CD4-positive, alpha-beta T cell (primary cell): Measurements from ENCODE around the gene IQCH. TPM values are rescaled to one million over a fixed set of nuclear protein-coding genes. Genes with fewer than 3 reads are reported as not detected.

Source experiments
- ATAC-seq: fragments of 200-7000 bp; cut with Tn5 transposase; one replicate; pipeline ENCODE4 v1.10.0; 2022; ENCODE audit warnings: mild to moderate bottlenecking; ENCODE audit not compliant: poor library complexity
- CTCF ChIA-PET: fragments of 350-600 bp; sonication (Branson Sonifier 250); formaldehyde crosslinking; loops from one replicate; lab custom pipeline; 2021; ENCODE audit warnings: antibody characterized with exemption, inconsistent platforms; lab: Charles Lee
- POLR2A ChIA-PET: fragments of 350-600 bp; sonication (Branson Sonifier 250); formaldehyde crosslinking; loops from one replicate; lab custom pipeline; 2021; ENCODE audit warnings: antibody characterized with exemption, inconsistent platforms; lab: Charles Lee
- DNase-seq, 14 experiments: peaks; one replicate each; pipeline ENCODE4 v3.0.0-alpha.2; 2013 to 2020; ENCODE audit warnings: mixed read lengths in 2 of 14
- H3K27ac ChIP-seq, 2 donors: one replicate each; pipeline versions ENCODE4 v1.5.1 to v1.7.0; 2013; ENCODE audit warnings: low read length in 2 of 2, low read depth in 1 of 2, mild to moderate bottlenecking in 1 of 2
- H3K27me3 ChIP-seq, 2 experiments: 1 replicate in 1 of 2; 2 replicates in 1 of 2; pipeline versions ENCODE4 v1.6.1 to v1.7.0; 2013; ENCODE audit warnings: low read length in 2 of 2, control low read depth in 1 of 2, mild to moderate bottlenecking in 1 of 2, moderate library complexity in 1 of 2; ENCODE audit not compliant: insufficient read depth in 2 of 2, control insufficient read depth in 1 of 2
- H3K36me3 ChIP-seq: one replicate; pipeline ENCODE4 v1.6.1; 2013; ENCODE audit warnings: low read length, control low read depth; ENCODE audit not compliant: insufficient read depth
- H3K4me1 ChIP-seq: one replicate; pipeline ENCODE4 v1.6.1; 2013; ENCODE audit warnings: low read length, control low read depth; ENCODE audit not compliant: insufficient read depth
- H3K4me3 ChIP-seq: one replicate; pipeline ENCODE4 v1.5.1; 2013; ENCODE audit warnings: mild to moderate bottlenecking, low read length, moderate library complexity
- H3K9me3 ChIP-seq, 2 experiments: 1 replicate in 1 of 2; 2 replicates in 1 of 2; pipeline versions ENCODE4 v1.6.1 to v1.7.0; 2013; ENCODE audit warnings: low read length in 2 of 2, mild to moderate bottlenecking in 2 of 2, control low read depth in 1 of 2, moderate library complexity in 1 of 2; ENCODE audit not compliant: control insufficient read depth in 1 of 2, insufficient read depth in 1 of 2
- H3K27ac Mint-ChIP-seq: one replicate; pipeline ENCODE4 v1.8.0; 2020; ENCODE audit warnings: mixed read lengths
- H3K27me3 Mint-ChIP-seq: one replicate; pipeline ENCODE4 v1.8.0; 2021; ENCODE audit warnings: mixed read lengths
- H3K36me3 Mint-ChIP-seq: one replicate; pipeline ENCODE4 v1.8.0; 2021; ENCODE audit warnings: low read depth, mixed read lengths
- H3K4me1 Mint-ChIP-seq: one replicate; pipeline ENCODE4 v1.8.0; 2021; ENCODE audit warnings: low read depth, mixed read lengths
- H3K4me3 Mint-ChIP-seq: one replicate; pipeline ENCODE4 v1.8.0; 2020; ENCODE audit warnings: mild to moderate bottlenecking, mixed read lengths
- H3K9me3 Mint-ChIP-seq: one replicate; pipeline ENCODE4 v1.8.0; 2020; ENCODE audit warnings: mixed read lengths
- CTCF ChIP-seq: fragments of 200-600 bp; IDR thresholded peaks from one replicate; pipeline ENCODE4 v1.8.0; 2022; ENCODE audit warnings: antibody characterized with exemption, mild to moderate bottlenecking
- intact Hi-C, 2 experiments: fragments of 100-400 bp; cut with DNase I in 1 of 2; cut with micrococcal nuclease in 1 of 2; formaldehyde crosslinking; loops; one replicate each; pipeline versions ENCODE4 v1.15.1 to v1.9.0; 2023 to 2025; cut with DNase I, micrococcal nuclease
- total RNA-seq, 174 experiments: library from RNA in 2 of 174; stranded (reverse) in 2 of 174; gene quantifications; one replicate each; pipeline ENCODE4 v1.2.3 and lab custom pipeline; 2021 to 2026

Gene IQCH
- total RNA-seq, 2 experiments from 2014 or later: 0.85 to 1.3 TPM

GRCh38 chr15:67550522-67550921 is 295.9 kb downstream of the IQCH start:
- no peak for ATAC-seq
- H3K27me3 Mint-ChIP-seq: no peaks in the 10 kb centered on the region
- H3K27me3 ChIP-seq: no peaks in the 10 kb centered on the region
- H3K27ac Mint-ChIP-seq: no peak overlapping the region
- H3K4me3 ChIP-seq: no peak overlapping the region
- ChIA-PET CTCF (no interaction called here), POLR2A (no interaction called here)
- TF ChIP-seq CTCF: no peak
- H3K27ac ChIP-seq: no peak overlapping the region
- DNase-seq: peak in 1 of 14 experiments; percentile 17
- H3K4me1 ChIP-seq: no peaks in the 10 kb centered on the region
- intact Hi-C loops: no loop called here
- no peak overlapping the region for H3K4me3 Mint-ChIP-seq
- no peaks in the 10 kb centered on the region for H3K9me3 ChIP-seq
- peaks cover 19% of the 10 kb centered on the region for H3K36me3 ChIP-seq
- peaks cover 25% of the 10 kb centered on the region for H3K4me1 Mint-ChIP-seq
- peaks cover 54% of the 10 kb centered on the region for H3K36me3 Mint-ChIP-seq
- H3K9me3 Mint-ChIP-seq: no peaks in the 10 kb centered on the region

- Mint-ChIP-seq H3K9me3 (no peaks in the 10 kb centered on the region), H3K27ac (no peak overlapping the region), H3K4me1 (peaks cover 19% of the 10 kb centered on the region), H3K27me3 (no peaks in the 10 kb centered on the region), H3K4me3 (no peak overlapping the region), H3K36me3 (peaks cover 61% of the 10 kb centered on the region)
- Histone ChIP-seq H3K9me3 (no peaks in the 10 kb centered on the region), H3K27ac (no peak overlapping the region), H3K4me1 (no peaks in the 10 kb centered on the region), H3K36me3 (peaks cover 18% of the 10 kb centered on the region), H3K4me3 (no peak overlapping the region), H3K27me3 (no peaks in the 10 kb centered on the region)
- DNase-seq: no peak
- no peak for ATAC-seq
- no peak for TF ChIP-seq CTCF
- ChIA-PET POLR2A (interaction anchor here (0.5 to 1.0 kb wide), 2 partner anchors 30 to 205 kb away, joined by 3 read pairs; partner anchors contain the start of gene C15orf61), CTCF (no interaction called here)
- intact Hi-C loops: no loop called here
Observed at GRCh38 chr15:67551207-67551743, 296.7 kb downstream of the IQCH start.

Other genes starting within 250 kb of the IQCH start
- 10 to 100 TPM; 30.0 to 31.0 TPM for gene SMAD3, start 189.2 kb upstream of the IQCH start, total RNA-seq
- 10 to 100 TPM; 14.2 to 15.6 TPM for gene AAGAB, start 125 bp upstream of the IQCH start, total RNA-seq